ENCODE data around the gene RNH1. TPM values are rescaled to one million over a fixed set of nuclear protein-coding genes. Genes with fewer than 3 reads are reported as not detected.

Gene RNH1
- total RNA-seq, 1 experiment from 2014 or later, result 59.0 TPM

DNA sequence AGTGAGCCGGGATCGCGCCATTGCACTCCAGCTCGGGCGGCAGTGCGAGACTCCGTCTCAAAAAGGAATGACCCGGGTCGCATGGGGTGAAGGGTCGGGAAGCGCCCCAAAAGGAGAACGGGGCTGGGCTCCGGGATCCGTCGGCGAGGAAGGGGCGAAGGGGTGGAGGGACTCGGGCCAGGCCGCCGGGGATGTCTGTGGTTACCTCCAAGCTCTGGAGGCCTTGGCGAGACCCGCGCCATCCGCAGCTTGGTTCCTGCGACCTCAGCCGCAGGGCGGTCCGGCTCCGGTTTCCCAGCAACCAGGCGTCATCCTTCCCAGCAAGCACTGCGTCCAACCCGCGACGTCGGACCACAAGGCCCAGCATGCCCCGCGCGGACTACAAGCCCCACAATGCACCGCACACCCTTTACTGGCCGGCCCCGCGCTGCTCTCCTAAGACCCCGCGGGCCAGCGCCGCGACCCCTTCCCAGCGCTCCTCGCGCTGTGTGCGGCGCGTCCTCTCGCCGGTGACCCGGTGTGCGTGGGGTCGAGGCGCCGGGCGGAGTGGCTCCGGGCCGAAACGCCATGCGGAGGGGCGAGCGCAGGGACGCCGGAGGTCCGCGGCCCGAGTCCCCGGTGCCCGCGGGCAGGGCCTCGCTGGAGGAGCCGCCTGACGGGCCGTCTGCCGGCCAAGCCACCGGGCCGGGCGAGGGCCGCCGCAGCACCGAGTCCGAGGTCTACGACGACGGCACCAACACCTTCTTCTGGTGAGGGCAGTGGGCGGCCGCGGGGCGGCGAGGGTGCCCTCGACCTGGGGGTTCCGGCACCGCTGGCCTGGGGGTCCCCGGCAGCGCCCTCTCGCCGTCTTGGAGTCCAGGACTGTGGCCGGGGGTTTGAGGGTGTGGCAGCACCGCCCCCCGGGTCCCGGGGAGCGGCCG lies 56.9 kb downstream of the RNH1 start, which contains the start of gene PTDSS2 (continued):
- TF ChIP-seq, protein P1, sequence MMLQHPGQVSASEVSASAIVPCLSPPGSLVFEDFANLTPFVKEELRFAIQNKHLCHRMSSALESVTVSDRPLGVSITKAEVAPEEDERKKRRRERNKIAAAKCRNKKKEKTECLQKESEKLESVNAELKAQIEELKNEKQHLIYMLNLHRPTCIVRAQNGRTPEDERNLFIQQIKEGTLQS (CRISPR knock-in tag; conservative IDR thresholded peaks at IDR 0.05), result no peak
- TF ChIP-seq GABPB1 (CRISPR knock-in tag; IDR thresholded peaks at IDR 0.05), result peak; percentile 69
- TF ChIP-seq ZNF232 (CRISPR knock-in tag; IDR thresholded peaks at IDR 0.05), result 0 out of 2 replicates have a peak, but pooled peaks have one; percentile 55
- TF ChIP-seq MXD4 (CRISPR knock-in tag; IDR thresholded peaks at IDR 0.05; ENCODE audit: borderline replicate concordance), result no peak
- TF ChIP-seq NR2C2 (CRISPR knock-in tag; IDR thresholded peaks at IDR 0.05), result peak; percentile 79
- TF ChIP-seq, protein P2, sequence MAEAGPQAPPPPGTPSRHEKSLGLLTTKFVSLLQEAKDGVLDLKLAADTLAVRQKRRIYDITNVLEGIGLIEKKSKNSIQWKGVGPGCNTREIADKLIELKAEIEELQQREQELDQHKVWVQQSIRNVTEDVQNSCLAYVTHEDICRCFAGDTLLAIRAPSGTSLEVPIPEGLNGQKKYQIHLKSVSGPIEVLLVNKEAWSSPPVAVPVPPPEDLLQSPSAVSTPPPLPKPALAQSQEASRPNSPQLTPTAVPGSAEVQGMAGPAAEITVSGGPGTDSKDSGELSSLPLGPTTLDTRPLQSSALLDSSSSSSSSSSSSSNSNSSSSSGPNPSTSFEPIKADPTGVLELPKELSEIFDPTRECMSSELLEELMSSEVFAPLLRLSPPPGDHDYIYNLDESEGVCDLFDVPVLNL (CRISPR knock-in tag; IDR thresholded peaks at IDR 0.05; ENCODE audit: borderline replicate concordance, low read depth), result no peak
- TF ChIP-seq SP1 (CRISPR knock-in tag; conservative IDR thresholded peaks at IDR 0.05), result peak; percentile 89
- no peak; the same call in 1 of the 2 replicates for TF ChIP-seq ZBTB21 (CRISPR knock-in tag; IDR thresholded peaks at IDR 0.05; ENCODE audit: borderline replicate concordance)
- peak; percentile 96; the same call in 1 of the 2 replicates for TF ChIP-seq KAT7 (CRISPR knock-in tag; IDR thresholded peaks at IDR 0.05; ENCODE audit: borderline replicate concordance)
- TF ChIP-seq TEAD4 (CRISPR knock-in tag; IDR thresholded peaks at IDR 0.05), result peak; percentile 10
- TF ChIP-seq TP53 (CRISPR knock-in tag; IDR thresholded peaks at IDR 0.05), result peak; percentile 81; the same call in 1 of the 2 replicates
- no peak; the same call in 1 of the 2 replicates for TF ChIP-seq NFYB (CRISPR knock-in tag; conservative IDR thresholded peaks at IDR 0.05; ENCODE audit: low read depth)
- TF ChIP-seq, protein P3, sequence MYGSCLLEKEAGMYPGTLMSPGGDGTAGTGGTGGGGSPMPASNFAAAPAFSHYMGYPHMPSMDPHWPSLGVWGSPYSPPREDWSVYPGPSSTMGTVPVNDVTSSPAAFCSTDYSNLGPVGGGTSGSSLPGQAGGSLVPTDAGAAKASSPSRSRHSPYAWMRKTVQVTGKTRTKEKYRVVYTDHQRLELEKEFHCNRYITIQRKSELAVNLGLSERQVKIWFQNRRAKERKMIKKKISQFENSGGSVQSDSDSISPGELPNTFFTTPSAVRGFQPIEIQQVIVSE (CRISPR knock-in tag; IDR thresholded peaks at IDR 0.05; ENCODE audit: borderline replicate concordance), result no peak
- TF ChIP-seq JAZF1 (CRISPR knock-in tag; IDR thresholded peaks at IDR 0.05), result no peak
- TF ChIP-seq, protein P4, sequence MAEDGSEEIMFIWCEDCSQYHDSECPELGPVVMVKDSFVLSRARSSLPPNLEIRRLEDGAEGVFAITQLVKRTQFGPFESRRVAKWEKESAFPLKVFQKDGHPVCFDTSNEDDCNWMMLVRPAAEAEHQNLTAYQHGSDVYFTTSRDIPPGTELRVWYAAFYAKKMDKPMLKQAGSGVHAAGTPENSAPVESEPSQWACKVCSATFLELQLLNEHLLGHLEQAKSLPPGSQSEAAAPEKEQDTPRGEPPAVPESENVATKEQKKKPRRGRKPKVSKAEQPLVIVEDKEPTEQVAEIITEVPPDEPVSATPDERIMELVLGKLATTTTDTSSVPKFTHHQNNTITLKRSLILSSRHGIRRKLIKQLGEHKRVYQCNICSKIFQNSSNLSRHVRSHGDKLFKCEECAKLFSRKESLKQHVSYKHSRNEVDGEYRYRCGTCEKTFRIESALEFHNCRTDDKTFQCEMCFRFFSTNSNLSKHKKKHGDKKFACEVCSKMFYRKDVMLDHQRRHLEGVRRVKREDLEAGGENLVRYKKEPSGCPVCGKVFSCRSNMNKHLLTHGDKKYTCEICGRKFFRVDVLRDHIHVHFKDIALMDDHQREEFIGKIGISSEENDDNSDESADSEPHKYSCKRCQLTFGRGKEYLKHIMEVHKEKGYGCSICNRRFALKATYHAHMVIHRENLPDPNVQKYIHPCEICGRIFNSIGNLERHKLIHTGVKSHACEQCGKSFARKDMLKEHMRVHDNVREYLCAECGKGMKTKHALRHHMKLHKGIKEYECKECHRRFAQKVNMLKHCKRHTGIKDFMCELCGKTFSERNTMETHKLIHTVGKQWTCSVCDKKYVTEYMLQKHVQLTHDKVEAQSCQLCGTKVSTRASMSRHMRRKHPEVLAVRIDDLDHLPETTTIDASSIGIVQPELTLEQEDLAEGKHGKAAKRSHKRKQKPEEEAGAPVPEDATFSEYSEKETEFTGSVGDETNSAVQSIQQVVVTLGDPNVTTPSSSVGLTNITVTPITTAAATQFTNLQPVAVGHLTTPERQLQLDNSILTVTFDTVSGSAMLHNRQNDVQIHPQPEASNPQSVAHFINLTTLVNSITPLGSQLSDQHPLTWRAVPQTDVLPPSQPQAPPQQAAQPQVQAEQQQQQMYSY (CRISPR knock-in tag; IDR thresholded peaks at IDR 0.05), result peak; percentile 92
- TF ChIP-seq, protein P5, sequence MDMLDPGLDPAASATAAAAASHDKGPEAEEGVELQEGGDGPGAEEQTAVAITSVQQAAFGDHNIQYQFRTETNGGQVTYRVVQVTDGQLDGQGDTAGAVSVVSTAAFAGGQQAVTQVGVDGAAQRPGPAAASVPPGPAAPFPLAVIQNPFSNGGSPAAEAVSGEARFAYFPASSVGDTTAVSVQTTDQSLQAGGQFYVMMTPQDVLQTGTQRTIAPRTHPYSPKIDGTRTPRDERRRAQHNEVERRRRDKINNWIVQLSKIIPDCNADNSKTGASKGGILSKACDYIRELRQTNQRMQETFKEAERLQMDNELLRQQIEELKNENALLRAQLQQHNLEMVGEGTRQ (CRISPR knock-in tag; IDR thresholded peaks at IDR 0.05), result peak; percentile 56
- TF ChIP-seq RELA (CRISPR knock-in tag; IDR thresholded peaks at IDR 0.05; ENCODE audit: borderline replicate concordance), result 0 out of 2 replicates have a peak, but pooled peaks have one; percentile 20
- TF ChIP-seq, protein P6, sequence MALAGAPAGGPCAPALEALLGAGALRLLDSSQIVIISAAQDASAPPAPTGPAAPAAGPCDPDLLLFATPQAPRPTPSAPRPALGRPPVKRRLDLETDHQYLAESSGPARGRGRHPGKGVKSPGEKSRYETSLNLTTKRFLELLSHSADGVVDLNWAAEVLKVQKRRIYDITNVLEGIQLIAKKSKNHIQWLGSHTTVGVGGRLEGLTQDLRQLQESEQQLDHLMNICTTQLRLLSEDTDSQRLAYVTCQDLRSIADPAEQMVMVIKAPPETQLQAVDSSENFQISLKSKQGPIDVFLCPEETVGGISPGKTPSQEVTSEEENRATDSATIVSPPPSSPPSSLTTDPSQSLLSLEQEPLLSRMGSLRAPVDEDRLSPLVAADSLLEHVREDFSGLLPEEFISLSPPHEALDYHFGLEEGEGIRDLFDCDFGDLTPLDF (CRISPR knock-in tag; IDR thresholded peaks at IDR 0.05), result no peak
- TF ChIP-seq EMX1 (CRISPR knock-in tag; IDR thresholded peaks at IDR 0.05), result no peak
- 0 out of 2 replicates have a peak, but pooled peaks have one; percentile 24 for TF ChIP-seq ZNF423 (CRISPR knock-in tag; IDR thresholded peaks at IDR 0.05)
- 0 out of 2 replicates have a peak, but pooled peaks have one; percentile 33 for TF ChIP-seq ZNF138 (CRISPR knock-in tag; conservative IDR thresholded peaks at IDR 0.05)
- no peak; the same call in 1 of the 2 replicates for TF ChIP-seq MYBL2 (CRISPR knock-in tag; IDR thresholded peaks at IDR 0.05)
- peak; percentile 85 for TF ChIP-seq FOXK1 (CRISPR knock-in tag; IDR thresholded peaks at IDR 0.05)
- TF ChIP-seq, protein P7, sequence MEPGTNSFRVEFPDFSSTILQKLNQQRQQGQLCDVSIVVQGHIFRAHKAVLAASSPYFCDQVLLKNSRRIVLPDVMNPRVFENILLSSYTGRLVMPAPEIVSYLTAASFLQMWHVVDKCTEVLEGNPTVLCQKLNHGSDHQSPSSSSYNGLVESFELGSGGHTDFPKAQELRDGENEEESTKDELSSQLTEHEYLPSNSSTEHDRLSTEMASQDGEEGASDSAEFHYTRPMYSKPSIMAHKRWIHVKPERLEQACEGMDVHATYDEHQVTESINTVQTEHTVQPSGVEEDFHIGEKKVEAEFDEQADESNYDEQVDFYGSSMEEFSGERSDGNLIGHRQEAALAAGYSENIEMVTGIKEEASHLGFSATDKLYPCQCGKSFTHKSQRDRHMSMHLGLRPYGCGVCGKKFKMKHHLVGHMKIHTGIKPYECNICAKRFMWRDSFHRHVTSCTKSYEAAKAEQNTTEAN (CRISPR knock-in tag; IDR thresholded peaks at IDR 0.05), result peak; percentile 66; the same call in 1 of the 2 replicates
- TF ChIP-seq ZNF416 (CRISPR knock-in tag; IDR thresholded peaks at IDR 0.05), result no peak
- peak; percentile 3; the same call in 1 of the 2 replicates for TF ChIP-seq FOXP1 (CRISPR knock-in tag; IDR thresholded peaks at IDR 0.05; ENCODE audit: borderline replicate concordance)
- TF ChIP-seq, protein P8, sequence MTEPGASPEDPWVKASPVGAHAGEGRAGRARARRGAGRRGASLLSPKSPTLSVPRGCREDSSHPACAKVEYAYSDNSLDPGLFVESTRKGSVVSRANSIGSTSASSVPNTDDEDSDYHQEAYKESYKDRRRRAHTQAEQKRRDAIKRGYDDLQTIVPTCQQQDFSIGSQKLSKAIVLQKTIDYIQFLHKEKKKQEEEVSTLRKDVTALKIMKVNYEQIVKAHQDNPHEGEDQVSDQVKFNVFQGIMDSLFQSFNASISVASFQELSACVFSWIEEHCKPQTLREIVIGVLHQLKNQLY (CRISPR knock-in tag; IDR thresholded peaks at IDR 0.05), result no peak
- TF ChIP-seq ZNF317 (CRISPR knock-in tag; IDR thresholded peaks at IDR 0.05; ENCODE audit: borderline replicate concordance, low read depth), result 0 out of 2 replicates have a peak, but pooled peaks have one; percentile 33
- TF ChIP-seq GTF2I (CRISPR knock-in tag; conservative IDR thresholded peaks at IDR 0.05), result no peak
